HG02571 (cell line): ENCODE results near the gene PTMS.

Source experiments
- ATAC-seq: cut with Tn5 transposase; IDR thresholded peaks from one replicate; pipeline ENCODE4 v1.9.1; 2021; ENCODE audit warnings: mild to moderate bottlenecking, moderate library complexity; ENCODE audit not compliant: unreplicated experiment

Gene PTMS

GRCh38 chr12:6752167-6752920 is 13.8 kb upstream of the PTMS start:
- ATAC-seq = no peak

- peak; percentile 92 for ATAC-seq
These were observed 13.0 kb upstream of the PTMS start, which contains the start of gene MLF2 for GRCh38 chr12:6752921-6753771. Gene MLF2 (minus strand): TSS chr12:6753141. CDS start chr12:6752334, 807 bp downstream.

GRCh38 chr12:6753772-6754356 is 12.3 kb upstream of the PTMS start:
- no peak for ATAC-seq

- no peak for ATAC-seq
These were observed 11.8 kb upstream of the PTMS start for GRCh38 chr12:6754411-6754810.

- no peak for ATAC-seq
These were observed 9.0 kb upstream of the PTMS start for GRCh38 chr12:6757028-6757690.

GRCh38 chr12:6758506-6759095 is 7.6 kb upstream of the PTMS start:
- ATAC-seq = no peak

GRCh38 chr12:6759741-6760140 is 6.4 kb upstream of the PTMS start:
- no peak for ATAC-seq

- no peak for ATAC-seq
These were observed 2.8 kb upstream of the PTMS start for GRCh38 chr12:6763380-6763779.

- ATAC-seq = peak; percentile 73
These were observed 1.9 kb upstream of the PTMS start for GRCh38 chr12:6764011-6764828.

- ATAC-seq = no peak
These were observed 1.0 kb upstream of the PTMS start for GRCh38 chr12:6765048-6765633.

- ATAC-seq = peak; percentile 47
These were observed 637 bp downstream of the PTMS start for GRCh38 chr12:6766651-6767349.

GRCh38 chr12:6767353-6768319 is 1.5 kb downstream of the PTMS start:
- ATAC-seq = no peak

GRCh38 chr12:6768437-6768914 is 2.3 kb downstream of the PTMS start:
- no peak for ATAC-seq

GRCh38 chr12:6768990-6769389 is 2.8 kb downstream of the PTMS start:
- ATAC-seq = no peak

GRCh38 chr12:6769666-6770065 is 3.5 kb downstream of the PTMS start:
- no peak for ATAC-seq

GRCh38 chr12:6770094-6770493 is 3.9 kb downstream of the PTMS start:
- ATAC-seq = no peak

- ATAC-seq = no peak
These were observed 4.4 kb downstream of the PTMS start for GRCh38 chr12:6770600-6770999.

GRCh38 chr12:6771091-6771495 is 4.9 kb downstream of the PTMS start:
- no peak for ATAC-seq
